HUES48 (cell line): ENCODE results near the gene ADARB2.
A peak's percentile ranks its signal among the peaks of the same experiment; 100 is the strongest.
"Not testable (repeated sequence)": the region's sequence is repeated elsewhere in the genome, so short reads cannot be mapped to it uniquely, and the experiment has no call there.

Experiments used
- H3K27ac ChIP-seq: one replicate; pipeline ENCODE4 v1.7.0; 2013; ENCODE audit warnings: low read depth, low read length, inconsistent platforms
- H3K27me3 ChIP-seq: 2 replicates; pipeline ENCODE4 v1.6.1; 2013; ENCODE audit warnings: mild to moderate bottlenecking, low read length; ENCODE audit not compliant: control insufficient read depth, insufficient read depth
- H3K36me3 ChIP-seq: 2 replicates; pipeline ENCODE4 v1.6.1; 2013; ENCODE audit warnings: low read length; ENCODE audit not compliant: control insufficient read depth, insufficient read depth
- H3K4me1 ChIP-seq: 2 replicates; pipeline ENCODE4 v1.6.1; 2013; ENCODE audit warnings: mild to moderate bottlenecking, low read length; ENCODE audit not compliant: control insufficient read depth, insufficient read depth
- H3K4me3 ChIP-seq: 2 replicates; pipeline ENCODE4 v1.5.1; 2013; ENCODE audit warnings: mild to moderate bottlenecking, low read depth, low read length
- H3K9ac ChIP-seq: 2 replicates; pipeline ENCODE4 v1.6.1; 2013; ENCODE audit warnings: mild to moderate bottlenecking, low read depth, low read length, moderate library complexity
- H3K9me3 ChIP-seq: 2 replicates; pipeline ENCODE4 v1.6.1; 2013; ENCODE audit warnings: low read length; ENCODE audit not compliant: control insufficient read depth, insufficient read depth

ADARB2 gene

GRCh38 chr10:1362589-1363445 is 374.5 kb downstream of the ADARB2 start:
- peaks cover 26% of the 10 kb centered on the region for H3K4me1 ChIP-seq
- no peak overlapping the region for H3K9ac ChIP-seq
- H3K9me3 ChIP-seq: no peaks in the 10 kb centered on the region
- H3K4me3 ChIP-seq: no peak overlapping the region
- no peak overlapping the region for H3K27ac ChIP-seq
- no peaks in the 10 kb centered on the region for H3K36me3 ChIP-seq
- no peaks in the 10 kb centered on the region for H3K27me3 ChIP-seq

- H3K4me3 ChIP-seq: no peak overlapping the region
- no peaks in the 10 kb centered on the region for H3K36me3 ChIP-seq
- H3K9me3 ChIP-seq: no peaks in the 10 kb centered on the region
- H3K27me3 ChIP-seq: no peaks in the 10 kb centered on the region
- peaks cover 28% of the 10 kb centered on the region for H3K4me1 ChIP-seq
- H3K27ac ChIP-seq: no peak overlapping the region
- no peak overlapping the region for H3K9ac ChIP-seq
Measured at GRCh38 chr10:1361411-1362105, 375.8 kb downstream of the ADARB2 start.

GRCh38 chr10:1360558-1361164 is 376.7 kb downstream of the ADARB2 start:
- H3K9me3 ChIP-seq: no peaks in the 10 kb centered on the region
- no peak overlapping the region for H3K9ac ChIP-seq
- H3K36me3 ChIP-seq: no peaks in the 10 kb centered on the region
- peak overlapping the region; percentile 13 for H3K27ac ChIP-seq
- no peaks in the 10 kb centered on the region for H3K27me3 ChIP-seq
- H3K4me1 ChIP-seq: peaks cover 28% of the 10 kb centered on the region
- H3K4me3 ChIP-seq: no peak overlapping the region

- Histone ChIP-seq H3K36me3 (no peaks in the 10 kb centered on the region), H3K9ac (no peak overlapping the region), H3K27me3 (no peaks in the 10 kb centered on the region), H3K4me1 (peaks cover 28% of the 10 kb centered on the region), H3K9me3 (no peaks in the 10 kb centered on the region), H3K27ac (peak overlapping the region; percentile 13), H3K4me3 (no peak overlapping the region)
Measured at GRCh38 chr10:1360011-1360557, 377.2 kb downstream of the ADARB2 start.

- H3K9me3 ChIP-seq: no peaks in the 10 kb centered on the region
Measured at GRCh38 chr10:1359626-1359955, 377.7 kb downstream of the ADARB2 start.

GRCh38 chr10:1358860-1359625 is 378.3 kb downstream of the ADARB2 start:
- H3K9me3 ChIP-seq: no peaks in the 10 kb centered on the region
- H3K4me1 ChIP-seq: peaks cover 28% of the 10 kb centered on the region
- no peak overlapping the region for H3K4me3 ChIP-seq
- no peaks in the 10 kb centered on the region for H3K27me3 ChIP-seq
- H3K27ac ChIP-seq: no peak overlapping the region
- no peaks in the 10 kb centered on the region for H3K36me3 ChIP-seq
- no peak overlapping the region for H3K9ac ChIP-seq

More at GRCh38 chr10:1359626-1359955, 377.7 kb downstream of the ADARB2 start:
- no peaks in the 10 kb centered on the region for H3K36me3 ChIP-seq
- H3K27ac ChIP-seq: no peak overlapping the region
- H3K9ac ChIP-seq: no peak overlapping the region
- no peak overlapping the region for H3K4me3 ChIP-seq
- H3K27me3 ChIP-seq: no peaks in the 10 kb centered on the region
- H3K4me1 ChIP-seq: peaks cover 28% of the 10 kb centered on the region

GRCh38 chr10:1358147-1358546 is 379.2 kb downstream of the ADARB2 start:
- H3K4me1 ChIP-seq: peaks cover 28% of the 10 kb centered on the region
- no peak overlapping the region for H3K27ac ChIP-seq
- no peaks in the 10 kb centered on the region for H3K9me3 ChIP-seq
- H3K9ac ChIP-seq: no peak overlapping the region
- H3K4me3 ChIP-seq: no peak overlapping the region
- no peaks in the 10 kb centered on the region for H3K27me3 ChIP-seq
- no peaks in the 10 kb centered on the region for H3K36me3 ChIP-seq

GRCh38 chr10:1356349-1356748 is 381.0 kb downstream of the ADARB2 start:
- Histone ChIP-seq H3K27ac (no peak overlapping the region), H3K4me3 (no peak overlapping the region), H3K4me1 (peaks cover 25% of the 10 kb centered on the region), H3K9me3 (no peaks in the 10 kb centered on the region), H3K27me3 (no peaks in the 10 kb centered on the region), H3K9ac (no peak overlapping the region), H3K36me3 (no peaks in the 10 kb centered on the region)

- no peaks in the 10 kb centered on the region for H3K27me3 ChIP-seq
- no peaks in the 10 kb centered on the region for H3K9me3 ChIP-seq
- H3K27ac ChIP-seq: no peak overlapping the region
- no peaks in the 10 kb centered on the region for H3K36me3 ChIP-seq
- no peak overlapping the region for H3K4me3 ChIP-seq
- no peak overlapping the region for H3K9ac ChIP-seq
- peaks cover 18% of the 10 kb centered on the region for H3K4me1 ChIP-seq
Measured at GRCh38 chr10:1354809-1355710, 382.3 kb downstream of the ADARB2 start.

- H3K4me1 ChIP-seq, H3K36me3 ChIP-seq, H3K4me3 ChIP-seq, H3K27me3 ChIP-seq, H3K9me3 ChIP-seq, H3K27ac ChIP-seq, H3K9ac ChIP-seq: not testable (repeated sequence)
Measured at GRCh38 chr10:1352296-1352695, 385.0 kb downstream of the ADARB2 start.
